AG04450 (cell line): ENCODE data around the gene PDLIM1. TPM values are rescaled to one million over a fixed set of nuclear protein-coding genes. Genes with fewer than 3 reads are reported as not detected.
A peak's percentile ranks its signal among the peaks of the same experiment; 100 is the strongest.

Experiments used
- CTCF ChIA-PET: fragments of 300-600, 350-600 bp; formaldehyde crosslinking; extraction: SDS; loops from one replicate; lab custom pipeline; 2022; ENCODE audit warnings: antibody characterized with exemption, inconsistent platforms; lab: Charles Lee
- POLR2A ChIA-PET: fragments of 350-600 bp; formaldehyde crosslinking; extraction: SDS; loops from one replicate; lab custom pipeline; 2021; ENCODE audit warnings: antibody characterized with exemption, inconsistent platforms; lab: Yijun Ruan, JAX
- DNase-seq: peaks from one replicate; pipeline ENCODE4 v3.0.0-alpha.2; 2011; ENCODE audit warnings: low read depth, low spot score
- H3K27ac ChIP-seq: one replicate; pipeline ENCODE4 v1.5.1; 2012; ENCODE audit warnings: low read depth, low read length, control low read depth
- H3K27me3 ChIP-seq: one replicate; pipeline ENCODE4 v1.6.0; 2012; ENCODE audit warnings: low read length; ENCODE audit not compliant: control insufficient read depth, insufficient read depth
- H3K4me3 ChIP-seq: 2 replicates; pipeline ENCODE4 v1.5.1; 2011; ENCODE audit warnings: mild to moderate bottlenecking, low read depth, low read length, control low read depth
- H3K9me3 ChIP-seq: 2 replicates; pipeline ENCODE4 v1.5.1; 2012; ENCODE audit warnings: low read length; ENCODE audit not compliant: control insufficient read depth, insufficient read depth
- CTCF ChIP-seq: IDR thresholded peaks from 2 replicates; pipeline ENCODE4 v1.5.1; 2011; ENCODE audit warnings: low read depth, low read length, control low read depth, inconsistent platforms
- polyA plus RNA-seq: library from polyadenylated mRNA; depleted of rRNA; stranded (reverse); fragments of >200 nt; gene quantifications from 2 replicates; pipeline ENCODE4 v1.2.3, GENCODE V29; 2011

PDLIM1 gene
- polyA plus RNA-seq, 1 experiment = 255 TPM

GRCh38 chr10:95262763-95263518, 27.9 kb downstream of the PDLIM1 start:
- POLR2A ChIA-PET = interaction anchor here (0.7 kb wide), 1 partner anchor 61 kb away, joined by 3 read pairs; no protein-coding TSS in a partner anchor
- no peak for DNase-seq

GRCh38 chr10:95261926-95262325, 28.9 kb downstream of the PDLIM1 start:
- H3K27ac ChIP-seq = no peak overlapping the region
- H3K27me3 ChIP-seq = no peaks in the 10 kb centered on the region
- no peak for TF ChIP-seq CTCF
- ChIA-PET POLR2A (no interaction called here), CTCF (interaction anchor here (3.9 kb wide), 1 partner anchor 101 kb away, joined by 14 read pairs; no protein-coding TSS in a partner anchor)
- no peaks in the 10 kb centered on the region for H3K9me3 ChIP-seq
- DNase-seq = no peak
- no peak overlapping the region for H3K4me3 ChIP-seq

More at GRCh38 chr10:95262763-95263518, 27.9 kb downstream of the PDLIM1 start:
- H3K4me3 ChIP-seq = no peak overlapping the region
- H3K27me3 ChIP-seq = no peaks in the 10 kb centered on the region
- CTCF ChIA-PET = interaction anchor here (0.6 to 3.8 kb wide), 2 partner anchors 16 to 165 kb away, joined by 10 to 19 read pairs; no protein-coding TSS in a partner anchor
- no peak for TF ChIP-seq CTCF
- no peaks in the 10 kb centered on the region for H3K9me3 ChIP-seq
- no peak overlapping the region for H3K27ac ChIP-seq

- Histone ChIP-seq H3K27me3 (no peaks in the 10 kb centered on the region), H3K9me3 (peaks cover 3% of the 10 kb centered on the region; the same call in 1 of the 2 replicates), H3K4me3 (no peak overlapping the region), H3K27ac (peak overlapping the region; percentile 85)
- ChIA-PET CTCF (interaction anchor here (1.3 to 3.9 kb wide), 4 partner anchors 14 to 102 kb away, joined by 6 to 14 read pairs (median 12); no protein-coding TSS in a partner anchor), POLR2A (interaction anchor here (0.8 to 0.9 kb wide), 2 partner anchors 21 to 48 kb away, joined by 3 read pairs; no protein-coding TSS in a partner anchor)
- no peak for TF ChIP-seq CTCF
- DNase-seq = no peak
These were observed 29.8 kb downstream of the PDLIM1 start for GRCh38 chr10:95260909-95261552.

GRCh38 chr10:95260397-95260881, 30.4 kb downstream of the PDLIM1 start:
- CTCF ChIA-PET = interaction anchor here (1.3 to 3.9 kb wide), 4 partner anchors 13 to 103 kb away, joined by 6 to 14 read pairs (median 12); no protein-coding TSS in a partner anchor
- POLR2A ChIA-PET = interaction anchor here (0.8 to 1.4 kb wide), 3 partner anchors 13 to 48 kb away, joined by 3 to 4 read pairs (median 3); no protein-coding TSS in a partner anchor
- H3K27ac ChIP-seq = peak overlapping the region; percentile 85
- H3K9me3 ChIP-seq = peaks cover 3% of the 10 kb centered on the region; the same call in 1 of the 2 replicates
- no peaks in the 10 kb centered on the region for H3K27me3 ChIP-seq
- no peak for TF ChIP-seq CTCF
- H3K4me3 ChIP-seq = no peak overlapping the region
- DNase-seq = no peak
